ENCODE results near the gene PPA2. TPM values are rescaled to one million over a fixed set of nuclear protein-coding genes. Genes with fewer than 3 reads are reported as not detected.

Gene PPA2
- total and polyA plus RNA-seq, 10 of the 15 experiments (the other 5 are each of a cell fraction or from before 2014, with no cell fraction given): 93.8 to 293 (median 146) TPM

- TF ChIP-seq, protein P1, sequence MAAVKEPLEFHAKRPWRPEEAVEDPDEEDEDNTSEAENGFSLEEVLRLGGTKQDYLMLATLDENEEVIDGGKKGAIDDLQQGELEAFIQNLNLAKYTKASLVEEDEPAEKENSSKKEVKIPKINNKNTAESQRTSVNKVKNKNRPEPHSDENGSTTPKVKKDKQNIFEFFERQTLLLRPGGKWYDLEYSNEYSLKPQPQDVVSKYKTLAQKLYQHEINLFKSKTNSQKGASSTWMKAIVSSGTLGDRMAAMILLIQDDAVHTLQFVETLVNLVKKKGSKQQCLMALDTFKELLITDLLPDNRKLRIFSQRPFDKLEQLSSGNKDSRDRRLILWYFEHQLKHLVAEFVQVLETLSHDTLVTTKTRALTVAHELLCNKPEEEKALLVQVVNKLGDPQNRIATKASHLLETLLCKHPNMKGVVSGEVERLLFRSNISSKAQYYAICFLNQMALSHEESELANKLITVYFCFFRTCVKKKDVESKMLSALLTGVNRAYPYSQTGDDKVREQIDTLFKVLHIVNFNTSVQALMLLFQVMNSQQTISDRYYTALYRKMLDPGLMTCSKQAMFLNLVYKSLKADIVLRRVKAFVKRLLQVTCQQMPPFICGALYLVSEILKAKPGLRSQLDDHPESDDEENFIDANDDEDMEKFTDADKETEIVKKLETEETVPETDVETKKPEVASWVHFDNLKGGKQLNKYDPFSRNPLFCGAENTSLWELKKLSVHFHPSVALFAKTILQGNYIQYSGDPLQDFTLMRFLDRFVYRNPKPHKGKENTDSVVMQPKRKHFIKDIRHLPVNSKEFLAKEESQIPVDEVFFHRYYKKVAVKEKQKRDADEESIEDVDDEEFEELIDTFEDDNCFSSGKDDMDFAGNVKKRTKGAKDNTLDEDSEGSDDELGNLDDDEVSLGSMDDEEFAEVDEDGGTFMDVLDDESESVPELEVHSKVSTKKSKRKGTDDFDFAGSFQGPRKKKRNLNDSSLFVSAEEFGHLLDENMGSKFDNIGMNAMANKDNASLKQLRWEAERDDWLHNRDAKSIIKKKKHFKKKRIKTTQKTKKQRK (IDR thresholded peaks at IDR 0.05; ENCODE audit: low read depth, low read length): no peak
- TF ChIP-seq TCF12 (IDR thresholded peaks at IDR 0.05; ENCODE audit: low read depth, low read length) (0 out of 2 replicates have a peak, but pooled peaks have one; percentile 43), ZNF384 (IDR thresholded peaks at IDR 0.05; ENCODE audit: borderline replicate concordance, low read depth, low read length) (peak; percentile 55; the same call in 1 of the 2 replicates), CBX5 (IDR thresholded peaks at IDR 0.05; ENCODE audit: low read depth) (no peak; the same call in 1 of the 2 replicates), RCOR1 (conservative IDR thresholded peaks at IDR 0.05; ENCODE audit: low read depth, low read length) (no peak), RAD51 (IDR thresholded peaks at IDR 0.05) (no peak; the same call in 1 of the 2 replicates), BACH1 (IDR thresholded peaks at IDR 0.05; ENCODE audit: borderline replicate concordance) (peak; percentile 79; the same call in 1 of the 2 replicates), ZNF274 (IDR thresholded peaks at IDR 0.05; ENCODE audit: insufficient read depth, insufficient read length) (no peak), EP300 (IDR thresholded peaks at IDR 0.05; ENCODE audit: borderline replicate concordance in 1 of 2, control insufficient read depth in 1 of 2, low read depth in 2 of 2, low read length in 2 of 2) (peak; percentile 66 to 72; a peak in 2 of 4 replicates), ZBTB4 (CRISPR knock-in tag; IDR thresholded peaks at IDR 0.05) (no peak), CTCF (IDR thresholded peaks at IDR 0.05 in 2 of 3, conservative IDR thresholded peaks at IDR 0.05 in 1 of 3; ENCODE audit: control insufficient read depth in 2 of 3, extremely low read depth in 1 of 3, insufficient read depth in 1 of 3, low read depth in 3 of 3, low read length in 3 of 3) (peak in 2 of 3 experiments; percentile 9 to 39; a peak in 2 of 6 replicates), MTA2 (IDR thresholded peaks at IDR 0.05; ENCODE audit: low read depth) (peak; percentile 97), DPF2 (IDR thresholded peaks at IDR 0.05) (peak; percentile 89)
- TF ChIP-seq, protein P2, sequence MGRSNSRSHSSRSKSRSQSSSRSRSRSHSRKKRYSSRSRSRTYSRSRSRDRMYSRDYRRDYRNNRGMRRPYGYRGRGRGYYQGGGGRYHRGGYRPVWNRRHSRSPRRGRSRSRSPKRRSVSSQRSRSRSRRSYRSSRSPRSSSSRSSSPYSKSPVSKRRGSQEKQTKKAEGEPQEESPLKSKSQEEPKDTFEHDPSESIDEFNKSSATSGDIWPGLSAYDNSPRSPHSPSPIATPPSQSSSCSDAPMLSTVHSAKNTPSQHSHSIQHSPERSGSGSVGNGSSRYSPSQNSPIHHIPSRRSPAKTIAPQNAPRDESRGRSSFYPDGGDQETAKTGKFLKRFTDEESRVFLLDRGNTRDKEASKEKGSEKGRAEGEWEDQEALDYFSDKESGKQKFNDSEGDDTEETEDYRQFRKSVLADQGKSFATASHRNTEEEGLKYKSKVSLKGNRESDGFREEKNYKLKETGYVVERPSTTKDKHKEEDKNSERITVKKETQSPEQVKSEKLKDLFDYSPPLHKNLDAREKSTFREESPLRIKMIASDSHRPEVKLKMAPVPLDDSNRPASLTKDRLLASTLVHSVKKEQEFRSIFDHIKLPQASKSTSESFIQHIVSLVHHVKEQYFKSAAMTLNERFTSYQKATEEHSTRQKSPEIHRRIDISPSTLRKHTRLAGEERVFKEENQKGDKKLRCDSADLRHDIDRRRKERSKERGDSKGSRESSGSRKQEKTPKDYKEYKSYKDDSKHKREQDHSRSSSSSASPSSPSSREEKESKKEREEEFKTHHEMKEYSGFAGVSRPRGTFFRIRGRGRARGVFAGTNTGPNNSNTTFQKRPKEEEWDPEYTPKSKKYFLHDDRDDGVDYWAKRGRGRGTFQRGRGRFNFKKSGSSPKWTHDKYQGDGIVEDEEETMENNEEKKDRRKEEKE (IDR thresholded peaks at IDR 0.05): no peak
- TF ChIP-seq, protein P3, sequence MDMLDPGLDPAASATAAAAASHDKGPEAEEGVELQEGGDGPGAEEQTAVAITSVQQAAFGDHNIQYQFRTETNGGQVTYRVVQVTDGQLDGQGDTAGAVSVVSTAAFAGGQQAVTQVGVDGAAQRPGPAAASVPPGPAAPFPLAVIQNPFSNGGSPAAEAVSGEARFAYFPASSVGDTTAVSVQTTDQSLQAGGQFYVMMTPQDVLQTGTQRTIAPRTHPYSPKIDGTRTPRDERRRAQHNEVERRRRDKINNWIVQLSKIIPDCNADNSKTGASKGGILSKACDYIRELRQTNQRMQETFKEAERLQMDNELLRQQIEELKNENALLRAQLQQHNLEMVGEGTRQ (IDR thresholded peaks at IDR 0.05; ENCODE audit: borderline replicate concordance, low read depth, low read length): no peak
Measured at GRCh38 chr4:105453550-105454205, 20.2 kb downstream of the PPA2 start (continued).

All from GM12878 (cell line).